ENCODE measurements around the gene CDH23. TPM values are rescaled to one million over a fixed set of nuclear protein-coding genes. Genes with fewer than 3 reads are reported as not detected.

CDH23 gene
- total RNA-seq, 2 experiments from 2014 or later: 4.6 to 5.2 TPM

DNA sequence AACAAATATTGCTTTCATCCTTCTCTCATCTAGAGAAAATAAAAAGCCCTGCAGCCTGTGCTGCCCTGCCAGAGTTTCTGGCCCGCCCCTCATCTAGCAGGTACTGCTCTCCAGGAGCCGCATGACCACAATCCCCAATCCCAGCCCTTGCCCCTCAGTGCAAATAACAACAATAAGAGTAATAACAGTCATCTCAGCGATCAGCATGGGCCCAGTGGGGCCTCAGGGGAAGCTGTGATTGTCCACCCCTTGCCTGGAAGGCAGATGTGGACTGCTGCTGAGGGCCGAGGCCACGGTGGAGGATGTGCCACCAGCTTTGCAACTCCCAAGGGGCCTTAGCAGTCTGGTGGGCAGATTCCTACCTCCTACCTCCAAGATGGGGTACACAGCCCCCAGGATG, 106.1 kb downstream of the CDH23 start:
- H3K4me1 Mint-ChIP-seq (ENCODE audit: low read depth): no peaks in the 10 kb centered on the region
- H3K36me3 Mint-ChIP-seq (ENCODE audit: low read depth): no peaks in the 10 kb centered on the region
- H3K9me3 Mint-ChIP-seq: no peaks in the 10 kb centered on the region
- ATAC-seq (ENCODE audit: poor library complexity) (no peak), DNase-seq (no peak)
- H3K36me3 ChIP-seq (ENCODE audit: insufficient read depth, low read length): no peaks in the 10 kb centered on the region
- no peak overlapping the region for H3K27ac ChIP-seq (ENCODE audit: low read depth in 1 of 2, low read length in 2 of 2)
- H3K4me1 ChIP-seq (ENCODE audit: insufficient read depth, low read length): no peaks in the 10 kb centered on the region
- H3K9me3 ChIP-seq (ENCODE audit: control insufficient read depth in 1 of 2, insufficient read depth in 1 of 2, low read length in 2 of 2): no peaks in the 10 kb centered on the region
- H3K4me3 Mint-ChIP-seq: no peak overlapping the region
- H3K27ac Mint-ChIP-seq: no peak overlapping the region
- intact Hi-C loops (cut with DNase I, micrococcal nuclease): no loop called here
- ChIA-PET CTCF (no interaction called here), POLR2A (no interaction called here)
- H3K4me3 ChIP-seq (ENCODE audit: low read length): no peak overlapping the region
- peaks cover 0 to 3% of the 10 kb centered on the region in 2 experiments for H3K27me3 ChIP-seq (ENCODE audit: control insufficient read depth in 1 of 2, insufficient read depth in 2 of 2, low read length in 2 of 2)
- TF ChIP-seq, protein P1, sequence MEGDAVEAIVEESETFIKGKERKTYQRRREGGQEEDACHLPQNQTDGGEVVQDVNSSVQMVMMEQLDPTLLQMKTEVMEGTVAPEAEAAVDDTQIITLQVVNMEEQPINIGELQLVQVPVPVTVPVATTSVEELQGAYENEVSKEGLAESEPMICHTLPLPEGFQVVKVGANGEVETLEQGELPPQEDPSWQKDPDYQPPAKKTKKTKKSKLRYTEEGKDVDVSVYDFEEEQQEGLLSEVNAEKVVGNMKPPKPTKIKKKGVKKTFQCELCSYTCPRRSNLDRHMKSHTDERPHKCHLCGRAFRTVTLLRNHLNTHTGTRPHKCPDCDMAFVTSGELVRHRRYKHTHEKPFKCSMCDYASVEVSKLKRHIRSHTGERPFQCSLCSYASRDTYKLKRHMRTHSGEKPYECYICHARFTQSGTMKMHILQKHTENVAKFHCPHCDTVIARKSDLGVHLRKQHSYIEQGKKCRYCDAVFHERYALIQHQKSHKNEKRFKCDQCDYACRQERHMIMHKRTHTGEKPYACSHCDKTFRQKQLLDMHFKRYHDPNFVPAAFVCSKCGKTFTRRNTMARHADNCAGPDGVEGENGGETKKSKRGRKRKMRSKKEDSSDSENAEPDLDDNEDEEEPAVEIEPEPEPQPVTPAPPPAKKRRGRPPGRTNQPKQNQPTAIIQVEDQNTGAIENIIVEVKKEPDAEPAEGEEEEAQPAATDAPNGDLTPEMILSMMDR (IDR thresholded peaks at IDR 0.05): no peak
- peaks cover 5% of the 10 kb centered on the region for H3K27me3 Mint-ChIP-seq

DNA sequence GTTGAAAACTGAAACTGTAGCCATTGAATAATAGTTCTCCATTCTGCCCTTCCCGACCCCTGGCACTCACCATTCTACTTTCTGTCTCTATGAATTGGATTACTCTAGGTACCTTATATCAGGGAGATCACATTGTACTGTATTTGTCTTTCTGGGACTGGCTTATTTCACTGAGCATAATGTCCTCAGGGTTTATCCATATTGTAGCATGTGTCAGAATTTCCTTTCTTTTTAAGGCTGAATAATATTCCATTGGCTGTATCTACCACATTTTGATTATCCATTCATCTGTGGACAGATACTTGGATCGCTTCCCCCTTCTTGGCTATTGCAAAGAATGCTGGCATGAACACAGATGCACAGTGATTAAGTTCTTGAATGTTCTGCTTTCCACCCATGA, 107.4 kb downstream of the CDH23 start:
- Histone ChIP-seq H3K27ac (ENCODE audit: low read depth in 1 of 2, low read length in 2 of 2) (no peak overlapping the region), H3K36me3 (ENCODE audit: insufficient read depth, low read length) (no peaks in the 10 kb centered on the region), H3K4me3 (ENCODE audit: low read length) (no peak overlapping the region), H3K27me3 (ENCODE audit: control insufficient read depth in 1 of 2, insufficient read depth in 2 of 2, low read length in 2 of 2) (peaks cover 0 to 3% of the 10 kb centered on the region in 2 experiments), H3K9me3 (ENCODE audit: control insufficient read depth in 1 of 2, insufficient read depth in 1 of 2, low read length in 2 of 2) (no peaks in the 10 kb centered on the region), H3K4me1 (ENCODE audit: insufficient read depth, low read length) (no peaks in the 10 kb centered on the region)
- H3K9me3 Mint-ChIP-seq: no peaks in the 10 kb centered on the region
- ChIA-PET POLR2A (no interaction called here), CTCF (no interaction called here)
- DNase-seq (no peak), ATAC-seq (ENCODE audit: poor library complexity) (no peak)
- intact Hi-C loops (cut with DNase I, micrococcal nuclease): no loop called here
- H3K4me1 Mint-ChIP-seq (ENCODE audit: low read depth): no peaks in the 10 kb centered on the region
- H3K27me3 Mint-ChIP-seq: peaks cover under 1% of the 10 kb centered on the region
- H3K4me3 Mint-ChIP-seq: no peak overlapping the region
- no peak overlapping the region for H3K27ac Mint-ChIP-seq
- H3K36me3 Mint-ChIP-seq (ENCODE audit: low read depth): no peaks in the 10 kb centered on the region
- TF ChIP-seq, protein P1 (IDR thresholded peaks at IDR 0.05): no peak

DNA sequence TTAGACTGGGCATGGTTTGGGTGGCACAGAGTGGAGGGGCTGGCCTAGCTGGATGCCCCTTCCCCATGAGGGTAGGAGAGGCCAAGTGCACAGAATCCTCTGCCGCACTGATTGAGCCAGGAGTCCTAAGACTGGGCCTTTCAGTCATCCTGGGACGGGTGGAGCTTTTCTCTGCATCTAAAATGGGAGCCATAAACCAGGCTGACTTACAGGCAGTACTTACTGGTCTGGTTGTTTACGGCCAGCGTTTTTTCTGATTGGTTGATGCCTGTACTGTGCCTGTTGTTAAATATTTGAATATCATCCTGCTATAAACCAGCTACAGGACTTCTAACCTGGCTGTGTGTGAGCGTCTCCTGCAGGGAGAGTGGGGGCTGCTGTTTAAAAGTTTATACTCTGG, 107.8 kb downstream of the CDH23 start:
- H3K27me3 Mint-ChIP-seq: no peaks in the 10 kb centered on the region
- no peaks in the 10 kb centered on the region for H3K36me3 Mint-ChIP-seq (ENCODE audit: low read depth)
- POLR2A ChIA-PET: no interaction called here
- H3K27ac Mint-ChIP-seq: no peak overlapping the region
- peaks cover 0 to 3% of the 10 kb centered on the region in 2 experiments for H3K27me3 ChIP-seq (ENCODE audit: control insufficient read depth in 1 of 2, insufficient read depth in 2 of 2, low read length in 2 of 2)
- no peaks in the 10 kb centered on the region for H3K9me3 Mint-ChIP-seq
- DNase-seq (no peak), ATAC-seq (ENCODE audit: poor library complexity) (no peak)
- no peaks in the 10 kb centered on the region for H3K4me1 ChIP-seq (ENCODE audit: insufficient read depth, low read length)
- H3K4me3 Mint-ChIP-seq: no peak overlapping the region
- no peak overlapping the region for H3K27ac ChIP-seq (ENCODE audit: low read depth in 1 of 2, low read length in 2 of 2)
- H3K9me3 ChIP-seq (ENCODE audit: control insufficient read depth in 1 of 2, insufficient read depth in 1 of 2, low read length in 2 of 2): no peaks in the 10 kb centered on the region
- TF ChIP-seq, protein P1 (IDR thresholded peaks at IDR 0.05): no peak
- CTCF ChIA-PET: no interaction called here
- H3K4me3 ChIP-seq (ENCODE audit: low read length): no peak overlapping the region
- no peaks in the 10 kb centered on the region for H3K36me3 ChIP-seq (ENCODE audit: insufficient read depth, low read length)
- intact Hi-C loops (cut with DNase I, micrococcal nuclease): no loop called here
- no peaks in the 10 kb centered on the region for H3K4me1 Mint-ChIP-seq (ENCODE audit: low read depth)
